ENCODE data around the gene LILRA5.

LILRA5 gene

DNA sequence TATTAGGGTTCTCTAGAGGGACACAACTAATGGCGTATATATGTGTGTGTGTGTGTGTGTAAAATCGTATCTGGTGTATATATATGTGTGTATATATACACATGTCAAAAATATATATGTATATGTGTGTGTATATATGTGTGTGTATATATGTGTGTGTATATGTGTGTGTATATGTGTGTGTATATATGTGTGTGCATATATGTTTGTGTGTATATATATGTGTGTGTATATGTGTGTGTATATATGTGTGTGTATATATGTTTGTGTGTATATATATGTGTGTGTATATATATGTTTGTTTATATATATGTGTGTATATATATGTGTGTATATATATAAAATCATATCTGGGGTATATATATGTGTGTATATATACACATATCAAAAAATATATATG lies 50.5 kb downstream of the LILRA5 start:
- DNase-seq, result no peak
- H3K4me1 ChIP-seq (ENCODE audit: low read length), result no peaks in the 10 kb centered on the region
- H3K36me3 ChIP-seq (replicated peaks; ENCODE audit: insufficient read depth, low read length), result no peaks in the 10 kb centered on the region
- no peaks in the 10 kb centered on the region for H3K9me2 ChIP-seq (replicated peaks; ENCODE audit: insufficient read depth, low read length)
- H3K27me3 ChIP-seq (replicated peaks; ENCODE audit: insufficient read depth, low read length), result peaks cover 68% of the 10 kb centered on the region
- no peak overlapping the region for H3K27ac ChIP-seq (ENCODE audit: low read length)
- H3K9ac ChIP-seq (ENCODE audit: low read length), result no peak overlapping the region
- H2AFZ ChIP-seq (ENCODE audit: low read length), result no peak overlapping the region
- H3K79me2 ChIP-seq (ENCODE audit: low read length), result no peaks in the 10 kb centered on the region
- H3K4me3 ChIP-seq (ENCODE audit: low read length), result no peak overlapping the region
- no peaks in the 10 kb centered on the region for H3F3A ChIP-seq (ENCODE audit: insufficient read depth, low read length)
- TF ChIP-seq, protein P1, sequence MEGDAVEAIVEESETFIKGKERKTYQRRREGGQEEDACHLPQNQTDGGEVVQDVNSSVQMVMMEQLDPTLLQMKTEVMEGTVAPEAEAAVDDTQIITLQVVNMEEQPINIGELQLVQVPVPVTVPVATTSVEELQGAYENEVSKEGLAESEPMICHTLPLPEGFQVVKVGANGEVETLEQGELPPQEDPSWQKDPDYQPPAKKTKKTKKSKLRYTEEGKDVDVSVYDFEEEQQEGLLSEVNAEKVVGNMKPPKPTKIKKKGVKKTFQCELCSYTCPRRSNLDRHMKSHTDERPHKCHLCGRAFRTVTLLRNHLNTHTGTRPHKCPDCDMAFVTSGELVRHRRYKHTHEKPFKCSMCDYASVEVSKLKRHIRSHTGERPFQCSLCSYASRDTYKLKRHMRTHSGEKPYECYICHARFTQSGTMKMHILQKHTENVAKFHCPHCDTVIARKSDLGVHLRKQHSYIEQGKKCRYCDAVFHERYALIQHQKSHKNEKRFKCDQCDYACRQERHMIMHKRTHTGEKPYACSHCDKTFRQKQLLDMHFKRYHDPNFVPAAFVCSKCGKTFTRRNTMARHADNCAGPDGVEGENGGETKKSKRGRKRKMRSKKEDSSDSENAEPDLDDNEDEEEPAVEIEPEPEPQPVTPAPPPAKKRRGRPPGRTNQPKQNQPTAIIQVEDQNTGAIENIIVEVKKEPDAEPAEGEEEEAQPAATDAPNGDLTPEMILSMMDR (IDR thresholded peaks at IDR 0.05; ENCODE audit: low read length), result no peak
- TF ChIP-seq EZH2 (optimal IDR thresholded peaks at IDR 0.05; ENCODE audit: low read depth, low read length) (no peak), EZH2phosphoT487 (IDR thresholded peaks at IDR 0.05; ENCODE audit: low read length) (no peak)
- no peaks in the 10 kb centered on the region for H3K9me3 ChIP-seq (replicated peaks; ENCODE audit: insufficient read depth, low read length)
- H4K20me1 ChIP-seq (ENCODE audit: insufficient read depth, low read length), result no peaks in the 10 kb centered on the region
- H3K4me2 ChIP-seq (ENCODE audit: low read depth, low read length), result no peak overlapping the region

DNA sequence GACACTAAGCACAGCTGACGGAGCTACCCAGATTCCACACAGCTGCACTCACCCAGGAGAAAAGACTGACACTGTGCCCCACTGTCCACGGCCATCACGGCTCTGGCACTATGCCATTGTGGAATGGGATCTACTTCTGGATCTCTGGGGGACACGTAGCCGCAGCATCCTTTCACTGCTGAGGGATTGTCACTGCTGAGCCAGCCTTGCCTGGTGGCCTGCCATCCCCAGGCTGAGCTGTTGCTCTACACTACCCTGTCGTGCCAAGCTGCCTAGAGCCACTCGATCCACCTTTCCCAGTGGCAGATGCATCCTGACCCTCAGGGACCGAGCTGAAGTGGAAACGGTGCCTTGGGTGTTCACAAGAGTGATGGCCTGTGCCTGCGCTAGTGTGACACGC lies 50.9 kb downstream of the LILRA5 start:
- Histone ChIP-seq H4K20me1 (ENCODE audit: insufficient read depth, low read length) (no peaks in the 10 kb centered on the region), H3K27me3 (replicated peaks; ENCODE audit: insufficient read depth, low read length) (peaks cover 72% of the 10 kb centered on the region), H3F3A (ENCODE audit: insufficient read depth, low read length) (no peaks in the 10 kb centered on the region), H3K9me3 (replicated peaks; ENCODE audit: insufficient read depth, low read length) (no peaks in the 10 kb centered on the region), H3K4me2 (ENCODE audit: low read depth, low read length) (no peak overlapping the region), H3K79me2 (ENCODE audit: low read length) (no peaks in the 10 kb centered on the region), H2AFZ (ENCODE audit: low read length) (no peak overlapping the region), H3K27ac (ENCODE audit: low read length) (no peak overlapping the region), H3K4me1 (ENCODE audit: low read length) (no peaks in the 10 kb centered on the region), H3K9me2 (replicated peaks; ENCODE audit: insufficient read depth, low read length) (no peaks in the 10 kb centered on the region), H3K4me3 (ENCODE audit: low read length) (no peak overlapping the region), H3K9ac (ENCODE audit: low read length) (no peak overlapping the region), H3K36me3 (replicated peaks; ENCODE audit: insufficient read depth, low read length) (no peaks in the 10 kb centered on the region)
- no peak for DNase-seq
- TF ChIP-seq, protein P1 (IDR thresholded peaks at IDR 0.05; ENCODE audit: low read length), result no peak
- no peak for TF ChIP-seq EZH2phosphoT487 (IDR thresholded peaks at IDR 0.05; ENCODE audit: low read length)
- TF ChIP-seq EZH2 (optimal IDR thresholded peaks at IDR 0.05; ENCODE audit: low read depth, low read length), result no peak

DNA sequence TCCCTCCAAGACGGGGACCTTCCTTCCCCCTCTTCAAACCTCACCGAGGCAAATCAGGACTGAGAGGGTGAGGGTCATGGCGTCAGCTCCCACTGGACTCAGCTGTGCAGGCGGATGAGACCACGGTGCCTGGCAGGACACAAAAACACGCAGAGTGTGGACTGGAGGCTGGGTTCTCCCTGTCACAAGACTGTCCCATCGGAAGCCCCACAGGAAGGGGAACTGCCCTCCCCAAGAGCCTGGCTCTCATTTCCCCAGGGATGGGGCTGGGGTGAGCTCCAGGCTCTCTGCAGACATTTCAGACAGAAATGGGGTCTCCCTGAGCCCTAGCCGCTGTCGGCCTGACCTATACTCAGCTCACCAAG lies 55.9 kb downstream of the LILRA5 start, which contains the start of gene LILRB5:
TSS of gene LILRB5 (minus strand) at position 158 of the 365 bp plus-strand sequence. CDS start at position 78, 80 bp downstream.
- Histone ChIP-seq H3K9ac (ENCODE audit: low read length) (no peak within 1 kb of the TSS), H3F3A (ENCODE audit: insufficient read depth, low read length) (no peaks in the 10 kb centered on the region), H3K4me1 (ENCODE audit: low read length) (no peaks in the 10 kb centered on the region), H4K20me1 (ENCODE audit: insufficient read depth, low read length) (no peaks in the 10 kb centered on the region), H2AFZ (ENCODE audit: low read length) (no peak within 1 kb of the TSS), H3K9me2 (replicated peaks; ENCODE audit: insufficient read depth, low read length) (no peaks in the 10 kb centered on the region), H3K27me3 (replicated peaks; ENCODE audit: insufficient read depth, low read length) (peaks cover 96% of the 10 kb centered on the region), H3K36me3 (replicated peaks; ENCODE audit: insufficient read depth, low read length) (no peaks in the 10 kb centered on the region), H3K27ac (ENCODE audit: low read length) (no peak within 1 kb of the TSS), H3K9me3 (replicated peaks; ENCODE audit: insufficient read depth, low read length) (no peaks in the 10 kb centered on the region), H3K4me2 (ENCODE audit: low read depth, low read length) (no peak within 1 kb of the TSS), H3K4me3 (ENCODE audit: low read length) (no peak within 1 kb of the TSS), H3K79me2 (ENCODE audit: low read length) (no peaks in the 10 kb centered on the region)
- DNase-seq, result no peak
- no peak for TF ChIP-seq EZH2 (optimal IDR thresholded peaks at IDR 0.05; ENCODE audit: low read depth, low read length)
- TF ChIP-seq EZH2phosphoT487 (IDR thresholded peaks at IDR 0.05; ENCODE audit: low read length), result no peak
- TF ChIP-seq, protein P1 (IDR thresholded peaks at IDR 0.05; ENCODE audit: low read length), result no peak
